Ascending aorta (tissue), 2 donors: ENCODE data around the gene NRXN2. TPM values are rescaled to one million over a fixed set of nuclear protein-coding genes. Genes with fewer than 3 reads are reported as not detected.

ENCODE experiments used
- DNase-seq, 2 donors: peaks; one replicate each; pipeline ENCODE4 v3.0.0-alpha.2; 2019; ENCODE audit warnings: low spot score in 2 of 2
- H3K27ac ChIP-seq, 2 donors: fragments of 200-600 bp; sonication (generic); one replicate each; pipeline ENCODE4 v1.5.1; 2016 to 2017; ENCODE audit warnings: mild to moderate bottlenecking in 1 of 2
- H3K27me3 ChIP-seq: fragments of 200-600 bp; sonication (generic); one replicate; pipeline ENCODE4 v1.5.1; 2017
- H3K36me3 ChIP-seq, 2 donors: fragments of 200-600 bp; sonication (generic); one replicate each; pipeline ENCODE4 v1.5.1; 2016
- H3K4me1 ChIP-seq, 2 donors: fragments of 200-600 bp; sonication (generic); one replicate each; pipeline ENCODE4 v1.5.1; 2016 to 2017; ENCODE audit warnings: mild to moderate bottlenecking in 1 of 2
- H3K4me3 ChIP-seq, 2 donors: fragments of 200-600 bp; sonication (generic); one replicate each; pipeline ENCODE4 v1.5.1; 2016 to 2017; ENCODE audit warnings: mild to moderate bottlenecking in 1 of 2
- H3K9me3 ChIP-seq, 2 donors: fragments of 200-600 bp; sonication (generic); one replicate each; pipeline ENCODE4 v1.5.1; 2016
- CTCF ChIP-seq, 3 experiments: fragments of 200-600 bp in 2 of 3; fragments of 450-650 bp in 1 of 3; sonication (generic) in 2 of 3; IDR thresholded peaks; one replicate each; pipeline ENCODE4 v1.5.1; 2016 to 2019; ENCODE audit warnings: antibody characterized with exemption in 3 of 3, mild to moderate bottlenecking in 1 of 3, moderate library complexity in 1 of 3
- intact Hi-C: fragments of 100-400 bp; cut with DNase I; formaldehyde crosslinking; loops from one replicate; pipeline ENCODE4 v1.15.1; 2023
- total RNA-seq: library from RNA; depleted of rRNA; stranded (reverse); fragments of >200 nt; gene quantifications from one replicate; pipeline ENCODE4 v1.1.0, GENCODE V29; 2016

Gene NRXN2
- total RNA-seq, 1 donor from 2014 or later, result 26.0 TPM

GRCh38 chr11:64571050-64571409 lies 152.0 kb downstream of the NRXN2 start:
- TF ChIP-seq CTCF (IDR thresholded peaks at IDR 0.05), result no peak
- Histone ChIP-seq H3K27ac (no peak overlapping the region), H3K9me3 (no peaks in the 10 kb centered on the region), H3K36me3 (no peaks in the 10 kb centered on the region), H3K4me3 (no peak overlapping the region), H3K27me3 (no peaks in the 10 kb centered on the region), H3K4me1 (no peaks in the 10 kb centered on the region)
- intact Hi-C loops, result no loop called here
- DNase-seq, result no peak

- H3K4me3 ChIP-seq, result no peak overlapping the region
- H3K27me3 ChIP-seq, result no peaks in the 10 kb centered on the region
- no peak for DNase-seq
- H3K36me3 ChIP-seq, result no peaks in the 10 kb centered on the region
- TF ChIP-seq CTCF (IDR thresholded peaks at IDR 0.05), result no peak
- H3K27ac ChIP-seq, result no peak overlapping the region
- H3K4me1 ChIP-seq, result no peaks in the 10 kb centered on the region
- H3K9me3 ChIP-seq, result no peaks in the 10 kb centered on the region
- intact Hi-C loops, result no loop called here
Measured at GRCh38 chr11:64570341-64570740, 152.7 kb downstream of the NRXN2 start.

GRCh38 chr11:64569300-64569970 lies 153.6 kb downstream of the NRXN2 start:
- no peaks in the 10 kb centered on the region for H3K36me3 ChIP-seq
- no peaks in the 10 kb centered on the region for H3K4me1 ChIP-seq
- DNase-seq, result no peak
- no peak overlapping the region for H3K27ac ChIP-seq
- H3K27me3 ChIP-seq, result no peaks in the 10 kb centered on the region
- no peaks in the 10 kb centered on the region for H3K9me3 ChIP-seq
- no peak for TF ChIP-seq CTCF (IDR thresholded peaks at IDR 0.05)
- intact Hi-C loops, result no loop called here
- no peak overlapping the region for H3K4me3 ChIP-seq

- intact Hi-C loops, result no loop called here
- Histone ChIP-seq H3K36me3 (no peaks in the 10 kb centered on the region), H3K4me1 (no peaks in the 10 kb centered on the region), H3K9me3 (no peaks in the 10 kb centered on the region), H3K27me3 (no peaks in the 10 kb centered on the region), H3K27ac (no peak overlapping the region), H3K4me3 (no peak overlapping the region)
- TF ChIP-seq CTCF (IDR thresholded peaks at IDR 0.05), result no peak
- no peak for DNase-seq
Measured at GRCh38 chr11:64568584-64569140, 154.3 kb downstream of the NRXN2 start.

- no peaks in the 10 kb centered on the region for H3K9me3 ChIP-seq
- TF ChIP-seq CTCF (IDR thresholded peaks at IDR 0.05), result no peak
- DNase-seq, result no peak
Measured at GRCh38 chr11:64568041-64568571, 154.9 kb downstream of the NRXN2 start.

More at GRCh38 chr11:64568041-64568571, 154.9 kb downstream of the NRXN2 start:
- H3K27me3 ChIP-seq, result no peaks in the 10 kb centered on the region
- no peaks in the 10 kb centered on the region for H3K4me1 ChIP-seq
- intact Hi-C loops, result no loop called here
- no peak overlapping the region for H3K27ac ChIP-seq
- H3K4me3 ChIP-seq, result no peak overlapping the region
- H3K36me3 ChIP-seq, result no peaks in the 10 kb centered on the region
